ENCODE data around the gene CACHD1. TPM values are rescaled to one million over a fixed set of nuclear protein-coding genes. Genes with fewer than 3 reads are reported as not detected.
A peak's percentile ranks its signal among the peaks of the same experiment; 100 is the strongest.

Gene CACHD1
- total RNA-seq, 2 donors from 2014 or later, result 8.6 to 12.9 TPM

DNA sequence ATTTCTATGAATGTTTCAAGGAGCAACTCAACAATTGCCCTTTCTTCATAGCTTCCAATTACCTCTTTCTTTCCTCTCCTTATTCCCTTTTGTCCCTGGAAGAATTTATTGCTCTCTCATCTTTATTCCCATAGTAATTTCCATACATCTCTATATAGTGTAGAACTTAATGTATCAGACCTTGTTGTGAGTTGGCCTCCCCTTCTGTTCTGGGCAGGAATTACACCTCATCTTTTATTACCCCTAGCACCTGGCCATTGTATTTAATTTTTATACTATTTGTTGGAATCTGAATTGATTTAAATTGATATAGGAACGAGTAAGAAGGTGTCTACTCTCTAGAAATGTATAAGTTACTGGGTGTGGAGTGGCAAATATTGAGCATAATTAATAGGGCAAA is 114.5 kb downstream of the CACHD1 start:
- intact Hi-C loops (cut with DNase I), result no loop called here
- 64 to 70% methylated on average over 1 of the region's 1 CpG for WGBS, 2 donors
- no peaks in the 10 kb centered on the region for H3K4me1 ChIP-seq
- H3K36me3 ChIP-seq (replicated peaks in 1 of 2; ENCODE audit: insufficient read depth in 1 of 2, low read depth in 2 of 2), result no peaks in the 10 kb centered on the region
- H3K9me3 ChIP-seq, result no peaks in the 10 kb centered on the region
- H3K4me3 ChIP-seq, result no peak overlapping the region
- ATAC-seq (no peak), DNase-seq (no peak)
- H3K27me3 ChIP-seq, result no peaks in the 10 kb centered on the region
- no peak overlapping the region for H3K27ac ChIP-seq
- TF ChIP-seq POLR2A (IDR thresholded peaks at IDR 0.05), result no peak
- TF ChIP-seq, protein P1, sequence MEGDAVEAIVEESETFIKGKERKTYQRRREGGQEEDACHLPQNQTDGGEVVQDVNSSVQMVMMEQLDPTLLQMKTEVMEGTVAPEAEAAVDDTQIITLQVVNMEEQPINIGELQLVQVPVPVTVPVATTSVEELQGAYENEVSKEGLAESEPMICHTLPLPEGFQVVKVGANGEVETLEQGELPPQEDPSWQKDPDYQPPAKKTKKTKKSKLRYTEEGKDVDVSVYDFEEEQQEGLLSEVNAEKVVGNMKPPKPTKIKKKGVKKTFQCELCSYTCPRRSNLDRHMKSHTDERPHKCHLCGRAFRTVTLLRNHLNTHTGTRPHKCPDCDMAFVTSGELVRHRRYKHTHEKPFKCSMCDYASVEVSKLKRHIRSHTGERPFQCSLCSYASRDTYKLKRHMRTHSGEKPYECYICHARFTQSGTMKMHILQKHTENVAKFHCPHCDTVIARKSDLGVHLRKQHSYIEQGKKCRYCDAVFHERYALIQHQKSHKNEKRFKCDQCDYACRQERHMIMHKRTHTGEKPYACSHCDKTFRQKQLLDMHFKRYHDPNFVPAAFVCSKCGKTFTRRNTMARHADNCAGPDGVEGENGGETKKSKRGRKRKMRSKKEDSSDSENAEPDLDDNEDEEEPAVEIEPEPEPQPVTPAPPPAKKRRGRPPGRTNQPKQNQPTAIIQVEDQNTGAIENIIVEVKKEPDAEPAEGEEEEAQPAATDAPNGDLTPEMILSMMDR (IDR thresholded peaks at IDR 0.05), result peak in 4 of 7 experiments; percentile 12 to 38 (median 31)

DNA sequence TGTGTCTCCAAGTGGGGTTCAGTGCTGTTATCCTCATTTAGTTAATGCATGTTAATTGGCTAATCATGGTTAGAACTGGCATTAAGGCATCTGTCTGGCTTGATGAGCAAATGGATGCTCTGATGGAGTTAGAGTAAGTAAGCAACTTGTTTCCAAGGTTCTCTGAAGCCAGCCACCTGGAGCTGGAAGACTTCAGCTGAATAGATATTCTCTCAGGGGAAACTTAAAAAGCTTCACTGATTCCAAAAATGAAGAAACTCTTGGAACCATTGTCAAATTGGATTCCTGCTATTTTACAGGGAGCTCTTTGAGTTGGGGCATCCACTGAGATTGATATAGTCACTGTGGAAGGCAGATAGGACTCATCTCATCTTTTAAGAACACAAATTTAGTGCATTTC is 118.9 kb downstream of the CACHD1 start:
- H3K4me1 ChIP-seq, result no peaks in the 10 kb centered on the region
- TF ChIP-seq, protein P1 (IDR thresholded peaks at IDR 0.05), result no peak
- TF ChIP-seq POLR2A (IDR thresholded peaks at IDR 0.05), result no peak
- no peak for ATAC-seq

DNA sequence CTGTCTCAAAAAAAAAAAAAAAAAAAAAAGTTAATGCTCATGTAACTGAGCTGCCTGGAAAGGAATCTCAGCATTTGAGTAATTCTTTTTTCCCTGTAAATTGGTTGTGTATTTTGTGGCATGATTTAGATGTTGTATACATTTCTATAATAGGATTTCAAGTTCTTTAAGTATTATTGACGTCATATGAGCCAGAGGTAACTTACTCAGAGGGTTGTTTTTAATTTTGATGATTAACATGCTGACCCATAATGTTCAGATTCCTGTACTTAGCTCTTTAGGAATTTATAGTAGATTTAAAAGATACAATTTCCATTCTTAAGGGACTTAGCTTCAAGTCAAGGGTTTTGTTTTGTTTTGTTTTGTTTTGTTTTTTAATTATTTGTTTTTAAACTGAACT is 120.4 kb downstream of the CACHD1 start:
- Histone ChIP-seq H3K27ac (no peak overlapping the region), H3K9me3 (no peaks in the 10 kb centered on the region), H3K4me3 (no peak overlapping the region), H3K4me1 (no peaks in the 10 kb centered on the region), H3K36me3 (replicated peaks in 1 of 2; ENCODE audit: insufficient read depth in 1 of 2, low read depth in 2 of 2) (no peaks in the 10 kb centered on the region), H3K27me3 (no peaks in the 10 kb centered on the region)
- WGBS, 2 donors, result 97% methylated on average over 1 of the region's 1 CpG
- intact Hi-C loops (cut with DNase I), result no loop called here
- DNase-seq, result no peak
- TF ChIP-seq POLR2A (IDR thresholded peaks at IDR 0.05), result no peak
- TF ChIP-seq, protein P1 (IDR thresholded peaks at IDR 0.05), result no peak
- no peak for ATAC-seq

More for the DNA sequence above, 118.9 kb downstream of the CACHD1 start:
- intact Hi-C loops (cut with DNase I), result no loop called here
- no peak overlapping the region for H3K4me3 ChIP-seq
- no peaks in the 10 kb centered on the region for H3K9me3 ChIP-seq
- H3K27ac ChIP-seq, result no peak overlapping the region
- H3K36me3 ChIP-seq (replicated peaks in 1 of 2; ENCODE audit: insufficient read depth in 1 of 2, low read depth in 2 of 2), result no peaks in the 10 kb centered on the region
- H3K27me3 ChIP-seq, result no peaks in the 10 kb centered on the region
- DNase-seq, result no peak

DNA sequence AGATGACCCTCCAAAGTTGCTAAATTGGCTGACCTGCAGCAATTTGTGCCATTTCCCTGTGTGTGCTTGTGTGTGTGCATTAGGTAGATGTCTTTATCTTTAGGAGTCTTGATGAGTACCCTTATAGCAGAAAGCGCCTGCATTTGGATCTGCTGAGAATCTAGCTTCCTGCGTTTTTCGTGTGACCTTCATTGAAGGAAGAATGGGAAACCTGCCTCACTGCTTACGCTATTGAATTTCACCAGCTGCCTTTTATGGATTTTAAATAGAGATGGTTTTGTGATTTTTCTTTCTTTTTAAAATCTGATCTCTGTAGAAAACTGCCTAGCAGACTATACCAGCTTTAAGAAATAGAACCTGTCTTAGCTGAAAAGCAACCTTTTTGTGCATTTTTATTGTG is 124.5 kb downstream of the CACHD1 start:
- TF ChIP-seq POLR2A (IDR thresholded peaks at IDR 0.05), result no peak
- TF ChIP-seq, protein P1 (IDR thresholded peaks at IDR 0.05), result no peak
- H3K36me3 ChIP-seq (replicated peaks in 1 of 2; ENCODE audit: insufficient read depth in 1 of 2, low read depth in 2 of 2), result no peaks in the 10 kb centered on the region
- ATAC-seq (no peak), DNase-seq (no peak)
- intact Hi-C loops (cut with DNase I), result no loop called here
- H3K9me3 ChIP-seq, result no peaks in the 10 kb centered on the region
- H3K27me3 ChIP-seq, result no peaks in the 10 kb centered on the region
- no peak overlapping the region for H3K4me3 ChIP-seq
- 70 to 90% methylated on average over 4 of the region's 4 CpGs for WGBS, 2 donors
- peaks cover 21% of the 10 kb centered on the region for H3K4me1 ChIP-seq
- H3K27ac ChIP-seq, result no peak overlapping the region

DNA sequence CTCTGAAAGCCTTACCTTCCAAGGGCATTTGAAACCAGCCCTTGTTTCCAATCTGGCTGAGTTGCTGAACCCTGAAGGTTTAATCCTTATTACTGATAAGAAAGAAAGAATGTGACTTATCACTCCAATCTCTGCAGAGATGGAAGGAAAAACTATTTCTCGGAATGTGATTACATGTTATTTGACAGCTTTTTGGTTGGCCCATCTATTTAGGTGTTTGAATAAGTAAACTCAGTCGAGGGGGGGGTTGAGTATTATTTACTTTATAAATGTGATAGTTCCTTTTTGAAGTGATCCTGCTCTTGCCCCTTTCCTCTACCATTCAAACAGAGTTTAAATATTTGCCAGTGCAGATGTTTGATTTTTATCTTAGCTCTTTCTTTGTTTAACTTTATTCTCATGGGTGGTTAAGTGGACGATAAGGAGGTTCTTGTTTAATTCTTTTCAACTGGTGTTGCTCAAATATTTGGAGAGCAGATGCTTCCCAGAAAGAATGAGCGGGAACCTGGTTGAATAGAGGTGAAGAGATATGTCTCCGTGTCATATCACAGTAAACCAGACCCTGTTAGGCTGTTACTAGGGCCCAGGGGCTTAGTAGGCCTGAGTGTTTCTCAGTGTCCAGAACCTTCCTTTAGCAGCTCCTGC is 126.1 kb downstream of the CACHD1 start:
- intact Hi-C loops (cut with DNase I), result no loop called here
- peak overlapping the region in 2 of 4 donors; percentile 12 to 48 for H3K27ac ChIP-seq
- no peaks in the 10 kb centered on the region for H3K36me3 ChIP-seq (replicated peaks in 1 of 2; ENCODE audit: insufficient read depth in 1 of 2, low read depth in 2 of 2)
- 34% methylated on average over 5 of the region's 5 CpGs for WGBS, 2 donors
- DNase-seq (no peak), ATAC-seq (no peak)
- no peak for TF ChIP-seq POLR2A (IDR thresholded peaks at IDR 0.05)
- TF ChIP-seq, protein P1 (IDR thresholded peaks at IDR 0.05), result no peak
- peaks cover 21% of the 10 kb centered on the region for H3K4me1 ChIP-seq
- no peaks in the 10 kb centered on the region for H3K27me3 ChIP-seq
- H3K4me3 ChIP-seq, result no peak overlapping the region
- no peaks in the 10 kb centered on the region for H3K9me3 ChIP-seq

All from body of pancreas (tissue), 4 donors.